SK-N-MC (cell line): ENCODE measurements around the gene TRPV2.

ENCODE experiments used
- EZH2 ChIP-seq: fragments of 200-600 bp; sonication (generic); IDR thresholded peaks from one replicate; pipeline ENCODE4 v1.6.1; 2017; ENCODE audit warnings: antibody characterized with exemption
- FOXP2 ChIP-seq: optimal IDR thresholded peaks from 2 replicates; pipeline ENCODE3; 2011; ENCODE audit warnings: mild to moderate bottlenecking, moderate library complexity; ENCODE audit not compliant: insufficient read depth; ENCODE audit errors: extremely low read length, control extremely low read depth
- POLR2AphosphoS5 ChIP-seq: IDR thresholded peaks from 2 replicates; pipeline ENCODE4 v1.6.1; 2012; ENCODE audit warnings: mild to moderate bottlenecking, low read depth, low read length, borderline replicate concordance

GRCh38 chr17:16381496-16381820 is 33.9 kb upstream of the TRPV2 start:
- TF ChIP-seq POLR2AphosphoS5 = no peak
- TF ChIP-seq EZH2 = no peak
- TF ChIP-seq FOXP2 = no peak
